CD4-positive, alpha-beta T cell treated with Interleukin-15 for 4 hours (primary cell): Measurements from ENCODE around the gene CADPS2.
"Not testable (repeated sequence)": the region's sequence is repeated elsewhere in the genome, so short reads cannot be mapped to it uniquely, and the experiment has no call there.

Experiments used
- DNase-seq: peaks from one replicate; pipeline ENCODE4 v3.0.0-alpha.2; 2020; ENCODE audit warnings: low spot score

The CADPS2 gene

DNA sequence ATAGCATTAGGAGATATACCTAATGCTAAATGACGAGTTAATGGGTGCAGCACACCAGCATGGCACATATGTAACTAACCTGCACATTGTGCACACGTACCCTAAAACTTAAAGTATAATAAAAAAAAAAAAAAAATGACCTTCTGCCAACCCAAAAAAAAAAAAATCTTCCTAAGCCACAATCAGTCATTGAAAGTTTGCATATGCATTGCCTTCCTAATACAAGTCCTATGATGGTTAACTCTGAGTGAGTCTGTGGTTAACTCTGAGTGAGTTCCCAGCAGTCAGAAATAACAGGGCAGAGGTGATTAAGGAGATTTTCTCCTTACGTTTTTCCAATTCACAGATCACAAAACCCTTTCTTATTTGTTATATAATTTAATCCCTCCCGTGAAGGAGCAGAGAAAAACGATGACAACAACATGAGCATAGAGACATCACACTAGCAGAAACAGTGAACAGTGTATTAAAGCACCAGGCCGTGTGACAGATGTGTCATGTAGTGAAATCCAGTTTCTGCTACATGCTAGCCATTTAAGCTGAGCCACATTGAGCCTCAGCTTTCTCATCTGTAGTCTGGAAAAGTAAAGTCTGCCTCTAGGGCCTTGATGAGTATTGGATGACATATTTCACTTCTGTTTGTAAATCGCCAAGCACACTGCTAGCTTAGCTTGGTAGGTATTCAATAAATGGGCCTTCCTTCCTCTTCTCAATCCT, 176.2 kb downstream of the CADPS2 start:
- DNase-seq: no peak

GRCh38 chr7:122706836-122707235, 179.4 kb downstream of the CADPS2 start:
- no peak for DNase-seq

- DNase-seq: no peak
Measured at GRCh38 chr7:122702872-122703510, 183.3 kb downstream of the CADPS2 start, which contains the start of gene RNF148. RNF148 (minus strand) TSS chr7:122702922; CDS start chr7:122702750, 172 bp downstream.

- DNase-seq: no peak
Measured at GRCh38 chr7:122699017-122699416, 187.2 kb downstream of the CADPS2 start, which contains the start of gene RNF133. RNF133 (minus strand) TSS chr7:122699117; CDS start chr7:122698918, 199 bp downstream.

DNA sequence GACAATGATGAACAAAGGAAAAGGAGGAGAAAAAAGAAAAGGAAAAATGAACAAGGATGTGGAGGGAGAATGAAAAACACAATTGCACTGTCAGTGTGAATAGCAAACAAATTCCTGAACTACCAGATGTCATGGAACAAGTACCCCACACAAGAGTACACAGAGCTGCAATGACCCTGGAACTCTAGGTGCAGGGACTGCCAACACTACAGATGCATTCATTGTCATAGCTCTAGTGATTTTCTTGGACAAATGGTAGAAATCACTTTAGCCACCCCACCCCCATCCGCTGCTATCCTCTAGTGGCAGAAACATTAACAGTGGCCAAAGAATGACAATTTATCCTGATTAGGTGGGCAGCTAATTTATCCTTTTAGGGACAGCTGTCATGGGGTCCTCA, 190.4 kb downstream of the CADPS2 start:
- DNase-seq: no peak

DNA sequence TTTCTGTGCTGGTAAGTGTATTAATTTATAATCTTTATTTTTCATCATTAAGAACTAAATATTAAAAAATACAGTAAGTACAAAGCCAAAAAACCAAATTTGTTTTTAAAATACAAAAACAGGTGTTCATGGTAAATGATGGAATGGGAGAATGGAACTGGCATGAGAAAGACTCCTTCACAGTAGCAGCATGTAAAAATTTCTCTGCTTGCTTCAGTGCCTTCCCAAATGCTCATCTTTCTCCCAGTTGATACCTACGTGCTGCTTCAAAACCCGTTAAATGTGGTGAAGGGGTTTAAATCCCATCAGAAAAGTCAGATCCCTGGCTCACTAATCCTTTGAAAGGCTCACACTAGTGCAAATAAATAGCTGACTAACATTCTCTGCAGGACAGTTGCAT, 191.6 kb downstream of the CADPS2 start:
- no peak for DNase-seq

- DNase-seq: no peak
Measured at GRCh38 chr7:122692769-122693309, 193.4 kb downstream of the CADPS2 start.

DNA sequence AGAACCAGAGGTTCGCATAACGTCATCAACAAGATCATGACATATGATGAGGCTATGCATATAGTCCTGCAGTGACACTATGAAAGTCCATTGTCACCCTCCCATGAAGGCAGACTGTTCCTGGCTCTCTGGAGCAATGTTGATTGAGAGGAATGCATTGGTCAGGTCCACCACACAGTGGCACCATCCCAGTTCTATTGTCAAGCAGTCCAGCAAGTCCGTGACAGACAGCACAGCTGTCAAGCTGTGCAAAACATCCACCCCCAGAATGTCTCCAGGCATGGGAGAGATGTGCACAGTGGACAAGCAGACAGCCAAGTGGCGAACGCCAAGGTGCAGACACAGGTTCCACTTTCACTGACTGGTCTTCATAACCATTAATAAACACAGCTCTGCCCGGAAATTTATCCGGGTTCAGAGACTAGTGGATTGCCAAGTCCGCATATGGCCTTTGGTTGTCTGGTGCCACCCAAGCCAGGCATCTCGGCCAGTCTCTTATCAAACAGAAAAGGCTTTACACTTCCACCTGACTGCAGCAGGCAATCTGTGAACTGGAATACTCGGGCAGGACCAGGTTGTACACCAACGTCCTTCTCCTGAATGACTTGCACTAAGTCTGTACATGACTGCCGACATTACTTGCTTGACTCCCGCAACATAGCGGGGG, 194.6 kb downstream of the CADPS2 start:
- no peak for DNase-seq

DNA sequence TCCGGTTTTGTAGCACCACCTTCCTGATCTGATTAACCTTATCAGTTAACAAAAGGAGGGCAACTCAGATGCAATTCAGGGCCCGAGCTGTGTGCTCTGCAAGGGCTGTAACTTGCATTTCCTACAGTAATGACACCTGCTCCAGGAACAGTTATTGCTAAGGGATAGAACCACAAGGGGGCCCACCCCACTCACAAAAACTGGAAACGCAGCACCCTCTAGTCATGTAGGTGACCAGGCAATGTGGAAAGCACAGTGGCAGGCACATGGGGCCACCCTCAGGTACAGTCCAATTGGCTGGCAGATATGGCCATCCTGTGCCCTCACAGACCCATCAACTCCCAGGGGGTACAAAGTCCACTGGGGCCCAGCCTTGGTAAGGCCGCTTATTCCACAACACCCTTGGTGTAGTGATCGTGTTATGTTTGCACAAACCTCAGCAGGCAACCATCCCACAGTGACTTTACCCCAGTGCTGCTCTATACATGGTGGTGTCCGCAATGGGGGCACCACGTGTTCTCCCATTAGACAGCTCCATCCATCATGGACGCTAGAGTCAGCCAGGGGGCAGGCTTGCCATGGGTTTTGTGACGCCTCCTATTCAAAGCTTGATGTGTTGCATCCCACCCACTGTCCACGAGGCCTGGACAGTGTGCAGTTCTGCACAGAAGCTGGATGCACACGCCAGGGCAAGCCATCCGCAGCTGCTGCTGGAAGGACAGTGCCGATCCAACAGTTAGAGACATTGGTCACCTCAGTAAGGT, 196.7 kb downstream of the CADPS2 start:
- DNase-seq: no peak

GRCh38 chr7:122688400-122688998, 197.8 kb downstream of the CADPS2 start:
- DNase-seq: no peak

DNA sequence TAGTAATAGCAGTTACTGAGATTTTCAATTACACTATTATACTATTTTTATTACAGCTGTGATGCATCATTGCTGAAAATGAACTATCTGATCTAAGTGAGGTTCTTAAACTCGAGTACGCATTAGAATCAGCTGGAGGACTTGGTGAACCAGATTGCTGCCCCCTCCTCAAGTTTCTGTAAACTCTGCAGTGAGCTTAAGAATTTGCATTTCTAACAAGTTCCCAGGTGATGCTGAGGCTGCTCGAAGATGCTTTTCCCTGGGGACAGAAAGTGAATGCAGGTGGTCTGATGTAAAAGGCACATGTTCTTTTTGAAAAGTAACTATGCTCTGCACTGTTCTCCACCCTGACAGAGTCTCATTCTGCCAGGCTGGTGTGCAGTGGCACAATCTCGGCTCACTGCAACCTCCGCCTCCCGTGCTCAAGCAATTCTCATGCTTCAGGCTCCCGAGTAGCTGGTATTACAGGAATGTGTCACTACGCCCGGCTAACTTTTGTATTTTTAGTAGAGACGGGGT, 199.8 kb downstream of the CADPS2 start:
- no peak for DNase-seq

DNA sequence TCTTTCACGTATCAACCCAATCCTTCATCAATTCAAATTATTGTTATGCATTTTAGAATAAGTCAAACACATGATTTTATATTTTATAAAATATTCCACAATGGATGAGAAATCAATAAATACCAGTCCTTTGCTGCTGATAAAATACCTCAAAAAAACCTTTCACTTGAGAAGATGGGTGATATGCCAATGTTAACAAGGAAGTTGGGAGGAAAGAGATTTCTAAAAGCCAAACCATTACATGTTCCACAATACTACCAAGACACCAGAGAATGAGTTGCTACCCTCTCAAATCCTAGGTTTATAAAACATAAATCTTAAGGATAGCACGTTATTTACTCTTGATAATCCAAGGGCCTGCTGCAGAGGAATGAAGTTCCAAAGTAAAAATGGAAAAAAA, 201.8 kb downstream of the CADPS2 start:
- DNase-seq: no peak

DNA sequence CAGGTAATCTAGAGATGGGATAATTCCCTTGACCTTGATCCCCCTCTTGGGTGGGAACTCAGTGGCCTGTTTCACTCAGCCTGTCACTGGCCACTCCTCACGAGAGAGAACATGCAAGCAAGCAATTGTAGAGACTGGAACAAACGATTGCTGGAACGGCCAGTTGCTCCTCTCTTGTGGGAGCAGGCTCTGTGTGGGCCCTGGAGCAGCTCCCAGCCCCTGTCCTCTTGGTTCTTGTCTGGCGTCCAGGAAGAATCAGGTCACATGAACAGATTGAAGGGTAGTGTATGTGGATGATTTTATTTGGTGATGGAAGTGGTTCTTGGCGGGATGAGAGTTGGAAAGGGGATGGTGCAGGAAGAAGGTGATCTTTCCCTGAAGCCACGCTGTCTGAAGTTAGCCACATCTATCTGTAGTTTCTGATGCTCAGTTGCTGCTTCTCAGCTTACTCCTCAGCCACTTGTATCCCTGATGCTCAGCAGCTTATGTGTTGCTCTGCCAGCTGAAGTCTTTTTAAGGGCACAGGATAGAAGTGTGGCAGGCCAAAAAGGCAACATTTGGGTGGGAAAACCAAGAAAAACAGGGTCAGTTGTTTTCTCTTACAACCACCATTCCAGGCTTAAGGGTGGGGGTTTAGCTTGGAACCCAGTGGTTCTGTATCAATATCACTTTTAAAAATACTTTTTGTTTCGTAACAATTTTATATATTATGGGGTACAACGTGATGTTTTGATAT, 203.3 kb downstream of the CADPS2 start:
- no peak for DNase-seq

DNA sequence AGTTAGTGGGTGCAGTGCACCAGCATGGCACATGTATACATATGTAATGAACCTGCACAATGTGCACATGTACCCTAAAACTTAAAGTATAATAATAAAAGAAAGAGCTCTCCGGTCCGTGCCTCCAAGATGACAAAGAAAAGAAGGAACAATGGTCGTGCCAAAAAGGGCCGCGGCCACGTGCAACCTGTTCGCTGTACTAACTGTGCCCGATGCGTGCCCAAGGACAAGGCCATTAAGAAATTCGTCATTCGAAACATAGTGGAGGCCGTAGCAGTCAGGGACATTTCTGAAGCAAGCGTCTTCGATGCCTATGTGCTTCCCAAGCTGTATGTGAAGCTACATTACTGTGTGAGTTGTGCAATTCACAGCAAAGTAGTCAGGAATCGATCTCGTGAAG, 205.1 kb downstream of the CADPS2 start:
- DNase-seq: not testable (repeated sequence)

DNA sequence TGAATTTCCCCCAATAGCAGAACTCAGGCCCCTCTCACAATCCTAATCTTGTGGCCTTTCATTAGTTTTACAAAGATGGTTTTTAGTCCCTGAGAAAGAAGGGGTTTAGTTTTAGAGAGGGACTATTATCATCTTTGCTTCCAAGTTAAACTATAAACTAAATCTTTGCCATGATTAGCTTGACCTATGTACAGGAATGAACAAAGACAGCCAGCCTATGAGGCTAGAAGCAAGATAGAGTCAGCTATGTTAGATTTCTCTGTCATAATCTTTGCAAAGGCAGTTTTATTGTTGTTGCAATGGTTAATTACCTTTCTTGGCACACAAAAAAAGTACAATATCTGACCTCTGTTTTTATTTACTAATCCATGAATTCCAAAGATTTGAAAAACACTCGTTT, 206.4 kb downstream of the CADPS2 start:
- DNase-seq: no peak

DNA sequence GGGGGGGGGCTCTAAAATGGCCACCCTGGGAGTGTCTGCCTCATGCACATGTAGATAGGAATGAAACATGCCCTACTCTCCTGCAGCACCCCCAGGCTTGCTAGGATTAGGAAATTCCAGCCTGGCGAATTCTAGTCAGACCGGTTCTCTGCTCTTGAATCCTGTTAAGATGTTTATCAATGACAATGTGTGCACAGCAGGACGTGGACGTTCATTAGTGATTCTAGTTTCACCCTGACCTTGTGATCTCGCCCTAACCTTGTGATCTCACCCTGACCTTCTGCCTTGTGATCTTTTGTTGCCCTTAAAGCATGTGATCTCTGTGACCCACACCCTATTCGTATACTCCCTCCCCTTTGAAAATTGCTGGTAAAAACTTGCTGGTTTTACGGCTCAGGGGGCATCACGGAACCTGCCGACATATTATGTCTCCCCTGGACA, 207.0 kb downstream of the CADPS2 start:
- DNase-seq: not testable (repeated sequence)

- DNase-seq: no peak
Measured at GRCh38 chr7:122677149-122677548, 209.1 kb downstream of the CADPS2 start.

DNA sequence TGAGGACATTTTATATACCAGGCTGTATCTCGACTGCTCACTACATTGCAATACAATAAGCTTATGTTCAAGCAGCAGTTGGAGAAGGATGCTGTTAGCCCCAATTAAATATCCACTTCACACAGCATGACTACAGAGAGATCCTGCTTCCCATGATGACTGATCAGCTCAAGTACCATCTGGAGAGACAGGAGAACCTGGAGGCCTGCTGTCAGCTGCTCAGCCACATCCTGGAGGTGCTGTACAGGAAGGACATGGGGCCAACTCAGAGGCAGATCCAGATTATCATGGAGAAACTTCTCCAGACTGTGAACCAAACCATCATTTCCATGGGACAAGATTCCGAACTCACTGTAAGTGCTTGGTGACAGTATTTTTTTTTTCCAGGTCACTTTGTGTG, 209.8 kb downstream of the CADPS2 start:
- DNase-seq: no peak

DNA sequence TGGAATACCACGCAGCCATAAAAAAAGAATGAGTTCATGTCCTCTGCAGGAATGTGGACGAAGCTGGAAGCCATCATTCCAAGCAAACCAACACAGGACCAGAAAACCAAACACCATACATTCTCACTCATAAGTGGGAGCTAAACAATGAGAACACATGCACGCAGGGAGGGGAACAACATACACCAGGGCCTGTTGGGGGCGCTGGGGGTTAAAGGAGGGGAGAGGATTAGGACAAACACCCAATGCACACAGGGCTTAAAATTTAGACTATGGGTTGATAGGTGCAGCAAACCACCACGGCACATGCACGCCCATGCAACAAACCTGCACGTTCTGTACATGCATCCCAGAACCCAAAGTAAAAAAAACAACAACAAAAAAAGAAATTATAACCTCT, 210.6 kb downstream of the CADPS2 start:
- no peak for DNase-seq

DNA sequence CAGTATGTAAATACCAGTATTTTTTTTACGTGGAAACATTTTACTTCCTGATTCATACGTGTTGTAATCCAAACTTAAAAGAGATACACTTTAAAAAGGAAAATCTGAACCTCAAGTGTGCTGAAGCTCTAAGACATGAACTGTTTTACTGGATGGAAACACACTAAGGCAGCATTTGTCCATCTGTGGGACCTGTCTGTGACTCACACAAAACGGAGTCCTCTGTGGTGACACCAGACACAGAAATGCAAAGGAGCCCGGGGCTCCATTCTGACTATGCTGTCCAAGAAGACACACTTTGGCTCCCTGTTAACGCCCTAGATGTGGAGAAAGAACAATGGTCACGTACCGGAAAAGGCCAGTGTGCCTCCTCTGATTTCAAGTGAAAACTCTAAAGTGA, 211.2 kb downstream of the CADPS2 start:
- DNase-seq: no peak

GRCh38 chr7:122674502-122674901, 211.8 kb downstream of the CADPS2 start:
- DNase-seq: no peak
